Measurements from ENCODE around the gene ZNF407.

DNA sequence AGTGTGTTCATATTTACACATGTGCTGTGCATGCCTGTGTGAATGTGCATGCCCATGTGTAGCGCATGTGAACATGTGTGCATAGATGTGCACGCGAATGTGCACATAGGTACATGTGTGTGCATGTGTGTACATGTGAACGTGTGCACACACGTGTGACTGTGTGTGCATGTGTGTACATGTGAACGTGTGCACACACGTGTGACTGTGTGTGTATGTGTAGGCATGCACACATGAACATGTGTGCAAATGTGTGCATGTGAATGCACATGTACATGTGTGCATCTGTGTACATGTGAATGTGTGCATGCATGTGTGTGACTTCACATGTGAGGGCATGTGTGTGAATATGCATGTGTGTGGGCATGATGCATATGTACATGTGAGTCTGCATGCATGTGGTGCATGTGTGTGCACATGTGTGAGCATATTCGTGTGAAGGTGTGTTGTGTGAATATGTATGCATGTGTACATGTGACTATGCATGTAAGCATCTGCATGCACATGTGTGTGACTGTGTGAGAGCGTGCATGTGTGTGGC, 488.9 kb downstream of the ZNF407 start:
- TF ChIP-seq, protein P1, sequence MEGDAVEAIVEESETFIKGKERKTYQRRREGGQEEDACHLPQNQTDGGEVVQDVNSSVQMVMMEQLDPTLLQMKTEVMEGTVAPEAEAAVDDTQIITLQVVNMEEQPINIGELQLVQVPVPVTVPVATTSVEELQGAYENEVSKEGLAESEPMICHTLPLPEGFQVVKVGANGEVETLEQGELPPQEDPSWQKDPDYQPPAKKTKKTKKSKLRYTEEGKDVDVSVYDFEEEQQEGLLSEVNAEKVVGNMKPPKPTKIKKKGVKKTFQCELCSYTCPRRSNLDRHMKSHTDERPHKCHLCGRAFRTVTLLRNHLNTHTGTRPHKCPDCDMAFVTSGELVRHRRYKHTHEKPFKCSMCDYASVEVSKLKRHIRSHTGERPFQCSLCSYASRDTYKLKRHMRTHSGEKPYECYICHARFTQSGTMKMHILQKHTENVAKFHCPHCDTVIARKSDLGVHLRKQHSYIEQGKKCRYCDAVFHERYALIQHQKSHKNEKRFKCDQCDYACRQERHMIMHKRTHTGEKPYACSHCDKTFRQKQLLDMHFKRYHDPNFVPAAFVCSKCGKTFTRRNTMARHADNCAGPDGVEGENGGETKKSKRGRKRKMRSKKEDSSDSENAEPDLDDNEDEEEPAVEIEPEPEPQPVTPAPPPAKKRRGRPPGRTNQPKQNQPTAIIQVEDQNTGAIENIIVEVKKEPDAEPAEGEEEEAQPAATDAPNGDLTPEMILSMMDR (IDR thresholded peaks at IDR 0.05; ENCODE audit: insufficient read depth, low read length, poor library complexity, severe bottlenecking): no peak
- no peak for TF ChIP-seq EZH2phosphoT487 (conservative IDR thresholded peaks at IDR 0.05; ENCODE audit: low read length)
